ENCODE results near the gene CEP70. TPM values are rescaled to one million over a fixed set of nuclear protein-coding genes. Genes with fewer than 3 reads are reported as not detected.

Gene CEP70, protein sequence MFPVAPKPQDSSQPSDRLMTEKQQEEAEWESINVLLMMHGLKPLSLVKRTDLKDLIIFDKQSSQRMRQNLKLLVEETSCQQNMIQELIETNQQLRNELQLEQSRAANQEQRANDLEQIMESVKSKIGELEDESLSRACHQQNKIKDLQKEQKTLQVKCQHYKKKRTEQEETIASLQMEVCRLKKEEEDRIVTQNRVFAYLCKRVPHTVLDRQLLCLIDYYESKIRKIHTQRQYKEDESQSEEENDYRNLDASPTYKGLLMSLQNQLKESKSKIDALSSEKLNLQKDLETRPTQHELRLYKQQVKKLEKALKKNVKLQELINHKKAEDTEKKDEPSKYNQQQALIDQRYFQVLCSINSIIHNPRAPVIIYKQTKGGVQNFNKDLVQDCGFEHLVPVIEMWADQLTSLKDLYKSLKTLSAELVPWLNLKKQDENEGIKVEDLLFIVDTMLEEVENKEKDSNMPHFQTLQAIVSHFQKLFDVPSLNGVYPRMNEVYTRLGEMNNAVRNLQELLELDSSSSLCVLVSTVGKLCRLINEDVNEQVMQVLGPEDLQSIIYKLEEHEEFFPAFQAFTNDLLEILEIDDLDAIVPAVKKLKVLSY
- total RNA-seq = 14.3 and 16.0 TPM in 2 replicates

DNA sequence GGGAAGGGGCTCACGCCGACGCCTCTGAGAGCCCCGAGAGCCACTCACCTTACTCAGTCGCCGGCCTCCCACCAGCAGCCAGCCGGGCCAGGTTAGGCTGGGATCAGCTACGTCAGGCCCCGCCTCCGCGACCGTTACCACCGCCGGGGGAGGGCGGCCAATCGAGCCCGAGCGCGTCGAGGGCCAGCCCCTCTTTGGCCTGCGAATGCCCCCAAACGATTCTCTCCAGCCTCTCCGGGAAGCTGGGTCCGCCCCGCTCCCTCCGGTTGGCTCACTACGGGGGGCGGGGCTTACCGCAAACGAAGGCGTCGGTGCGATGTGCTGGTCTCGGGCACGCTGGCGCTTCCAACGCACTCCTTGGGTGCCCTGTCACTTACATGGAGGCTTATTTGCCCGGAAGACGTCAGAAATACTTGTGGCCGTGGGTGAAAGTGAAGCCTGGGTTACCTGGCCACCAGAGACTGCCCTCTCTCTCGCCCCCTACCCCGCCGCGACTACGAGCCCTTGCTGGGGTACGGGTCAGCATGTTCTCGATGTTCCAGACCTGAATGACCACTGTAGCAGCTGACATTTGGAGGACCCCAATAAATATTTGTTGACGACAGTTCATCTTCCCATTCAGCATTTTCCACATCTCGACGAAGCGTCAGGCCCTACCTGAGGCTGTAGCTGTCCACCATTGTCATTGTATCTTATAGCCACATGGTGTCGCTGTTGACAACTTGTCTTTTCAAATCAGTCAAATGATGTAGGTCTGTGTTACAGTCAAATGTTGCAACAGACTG is at the start of gene CEP70:
TSS of gene CEP70 (minus strand) at position 111 of the 785 bp plus-strand sequence. CDS start 21,333 bp downstream, outside the sequence.

DNA sequence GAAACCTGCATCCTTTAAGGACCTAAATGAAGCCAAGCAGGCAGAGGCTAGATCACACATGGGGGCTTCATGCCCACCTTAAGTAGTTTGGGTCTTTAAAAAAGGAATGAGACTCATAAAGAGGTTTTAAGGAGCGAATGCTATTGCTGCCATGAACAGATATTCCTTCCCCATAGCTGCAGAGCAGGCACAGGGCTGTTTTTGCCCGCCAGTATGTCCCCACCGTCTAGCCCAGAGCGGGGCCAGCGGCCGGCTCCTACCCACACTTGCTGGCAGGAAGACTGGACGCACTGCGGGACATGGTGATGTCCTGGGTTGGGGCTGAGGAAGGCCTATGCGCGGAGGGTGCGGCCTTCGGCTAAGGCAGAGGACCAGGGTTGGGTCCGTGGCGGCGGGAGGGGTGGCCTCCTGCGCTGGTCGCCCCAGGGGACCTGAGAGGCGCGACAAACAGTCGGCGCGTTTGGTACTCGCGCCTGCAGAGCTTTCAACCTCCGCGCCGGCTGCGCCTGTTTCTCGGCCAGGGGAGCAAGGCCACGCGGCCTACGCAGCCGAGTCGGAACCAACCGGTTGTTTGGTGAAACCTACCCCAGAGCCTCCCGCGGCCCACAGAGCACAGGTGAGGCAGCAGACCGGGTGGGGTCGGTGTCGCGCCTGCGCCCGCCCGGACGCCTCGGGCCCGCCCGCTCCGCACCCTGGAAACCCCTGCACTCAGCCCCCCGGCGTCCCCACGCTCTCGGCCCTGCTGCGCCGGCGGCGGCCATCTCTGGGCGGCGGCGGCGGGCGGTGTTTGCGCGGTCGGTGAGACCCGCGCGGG is 14.5 kb upstream of the CEP70 start, which contains the start of gene FAIM:
TSS of gene FAIM (plus strand) at position 450 of the 814 bp plus-strand sequence. CDS start 10,956 bp downstream, outside the sequence.

Other genes starting within 250 kb of the CEP70 start
- gene MRAS, start 245.7 kb downstream of the CEP70 start, total RNA-seq = 19.9 and 27.9 TPM in 2 replicates
- gene ESYT3, start 159.6 kb downstream of the CEP70 start, total RNA-seq = under 0.01 and 1.4 TPM in 2 replicates
- gene FAIM, start 14.5 kb upstream of the CEP70 start, total RNA-seq = 5.9 TPM in 2 replicates
- gene PIK3CB, start 240.7 kb upstream of the CEP70 start, total RNA-seq = 4.4 and 10.2 TPM in 2 replicates